ENCODE results near the gene RNF220.

DNA sequence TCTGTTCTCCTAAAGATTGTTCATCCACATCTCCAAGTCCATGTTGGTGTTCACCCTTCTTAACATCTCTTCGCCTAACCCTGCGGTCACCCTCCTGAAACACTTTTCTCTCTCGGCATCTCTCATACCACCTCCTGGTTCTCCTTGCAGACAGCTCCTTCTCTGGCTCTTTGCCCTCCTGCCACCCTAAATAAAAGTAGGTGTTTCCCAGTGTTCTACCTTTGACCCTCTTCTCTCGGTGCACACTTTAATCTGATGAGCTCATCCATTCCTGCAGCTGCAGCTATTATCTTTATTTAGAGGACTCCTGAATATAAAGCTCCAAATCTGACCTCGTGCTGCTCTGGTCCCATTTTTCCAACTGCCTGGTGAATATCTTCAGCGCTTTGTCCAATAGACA lies 142.3 kb downstream of the RNF220 start:
- TF ChIP-seq, protein P1, sequence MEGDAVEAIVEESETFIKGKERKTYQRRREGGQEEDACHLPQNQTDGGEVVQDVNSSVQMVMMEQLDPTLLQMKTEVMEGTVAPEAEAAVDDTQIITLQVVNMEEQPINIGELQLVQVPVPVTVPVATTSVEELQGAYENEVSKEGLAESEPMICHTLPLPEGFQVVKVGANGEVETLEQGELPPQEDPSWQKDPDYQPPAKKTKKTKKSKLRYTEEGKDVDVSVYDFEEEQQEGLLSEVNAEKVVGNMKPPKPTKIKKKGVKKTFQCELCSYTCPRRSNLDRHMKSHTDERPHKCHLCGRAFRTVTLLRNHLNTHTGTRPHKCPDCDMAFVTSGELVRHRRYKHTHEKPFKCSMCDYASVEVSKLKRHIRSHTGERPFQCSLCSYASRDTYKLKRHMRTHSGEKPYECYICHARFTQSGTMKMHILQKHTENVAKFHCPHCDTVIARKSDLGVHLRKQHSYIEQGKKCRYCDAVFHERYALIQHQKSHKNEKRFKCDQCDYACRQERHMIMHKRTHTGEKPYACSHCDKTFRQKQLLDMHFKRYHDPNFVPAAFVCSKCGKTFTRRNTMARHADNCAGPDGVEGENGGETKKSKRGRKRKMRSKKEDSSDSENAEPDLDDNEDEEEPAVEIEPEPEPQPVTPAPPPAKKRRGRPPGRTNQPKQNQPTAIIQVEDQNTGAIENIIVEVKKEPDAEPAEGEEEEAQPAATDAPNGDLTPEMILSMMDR (IDR thresholded peaks at IDR 0.05): no peak
- TF ChIP-seq POLR2A (IDR thresholded peaks at IDR 0.05) (no peak), EP300 (IDR thresholded peaks at IDR 0.05) (no peak)
